ENCODE measurements around the gene ST7L. TPM values are rescaled to one million over a fixed set of nuclear protein-coding genes. Genes with fewer than 3 reads are reported as not detected.

ST7L gene
- total and polyA plus RNA-seq, 7 donors, result 9.0 to 13.7 (median 12.1) TPM

GRCh38 chr1:112517231-112517630 is 101.7 kb downstream of the ST7L start:
- WGBS, 3 donors, result 93 to 99% (median 97%) methylated on average over 9 of the region's 9 CpGs
- H3K27ac ChIP-seq, result no peak overlapping the region
- ATAC-seq, result no peak
- intact Hi-C loops (cut with DNase I), result no loop called here
- TF ChIP-seq CTCF (IDR thresholded peaks at IDR 0.05), result no peak
- H3K27me3 ChIP-seq (ENCODE audit: insufficient read depth in 3 of 3, low read length in 2 of 3), result no peaks in the 10 kb centered on the region
- DNase-seq, result no peak
- no peaks in the 10 kb centered on the region for H3K4me1 ChIP-seq
- H3K4me3 ChIP-seq, result no peak overlapping the region
- H3K9me3 ChIP-seq, result no peaks in the 10 kb centered on the region
- H3K36me3 ChIP-seq (ENCODE audit: insufficient read depth in 1 of 2, low read depth in 1 of 2), result peaks cover 0 to 5% of the 10 kb centered on the region in 2 donors

GRCh38 chr1:112516141-112516540 is 102.8 kb downstream of the ST7L start:
- Histone ChIP-seq H3K9me3 (no peaks in the 10 kb centered on the region), H3K4me1 (no peaks in the 10 kb centered on the region), H3K36me3 (ENCODE audit: insufficient read depth in 1 of 2, low read depth in 1 of 2) (peaks cover 0 to 5% of the 10 kb centered on the region in 2 donors), H3K4me3 (no peak overlapping the region), H3K27ac (no peak overlapping the region), H3K27me3 (ENCODE audit: insufficient read depth in 3 of 3, low read length in 2 of 3) (peaks cover 0 to under 1% (median 0%) of the 10 kb centered on the region in 3 donors)
- ATAC-seq (peak in 1 of 4 donors; percentile 26), DNase-seq (no peak)
- no peak for TF ChIP-seq CTCF (IDR thresholded peaks at IDR 0.05)
- 89 to 92% (median 90%) methylated on average over 14 of the region's 14 CpGs for WGBS, 3 donors
- intact Hi-C loops (cut with DNase I), result no loop called here

- Histone ChIP-seq H3K4me3 (no peak overlapping the region), H3K9me3 (no peaks in the 10 kb centered on the region), H3K36me3 (ENCODE audit: insufficient read depth in 1 of 2, low read depth in 1 of 2) (peaks cover 0 to 5% of the 10 kb centered on the region in 2 donors), H3K4me1 (no peaks in the 10 kb centered on the region), H3K27me3 (ENCODE audit: insufficient read depth in 3 of 3, low read length in 2 of 3) (peaks cover 0 to 8% (median 0%) of the 10 kb centered on the region in 3 donors), H3K27ac (no peak overlapping the region)
- no peak for DNase-seq
- no peak for ATAC-seq
- no peak for TF ChIP-seq CTCF (IDR thresholded peaks at IDR 0.05)
- 83 to 88% (median 83%) methylated on average over 2 of the region's 2 CpGs for WGBS, 3 donors
- intact Hi-C loops (cut with DNase I), result no loop called here
These were observed 103.5 kb downstream of the ST7L start for GRCh38 chr1:112515311-112516009.

GRCh38 chr1:112514901-112515300 is 104.0 kb downstream of the ST7L start:
- no peak overlapping the region for H3K27ac ChIP-seq
- intact Hi-C loops (cut with DNase I), result no loop called here
- no peaks in the 10 kb centered on the region for H3K9me3 ChIP-seq
- peaks cover 0 to 13% (median 0%) of the 10 kb centered on the region in 3 donors for H3K27me3 ChIP-seq (ENCODE audit: insufficient read depth in 3 of 3, low read length in 2 of 3)
- peaks cover 0 to 5% of the 10 kb centered on the region in 2 donors for H3K36me3 ChIP-seq (ENCODE audit: insufficient read depth in 1 of 2, low read depth in 1 of 2)
- no peak overlapping the region for H3K4me3 ChIP-seq
- DNase-seq (no peak), ATAC-seq (no peak)
- WGBS, 3 donors, result 94 to 95% (median 95%) methylated on average over 12 of the region's 12 CpGs
- no peak for TF ChIP-seq CTCF (IDR thresholded peaks at IDR 0.05)
- H3K4me1 ChIP-seq, result no peaks in the 10 kb centered on the region
